K562 (cell line): Measurements from ENCODE around the gene PIGN. TPM values are rescaled to one million over a fixed set of nuclear protein-coding genes. Genes with fewer than 3 reads are reported as not detected.

ENCODE experiments used
- ATAC-seq: fragments of 200-7000 bp; cut with Tn5 transposase; 3 replicates; pipeline ENCODE4 v1.9.1; 2020; ENCODE audit warnings: moderate library complexity
- BruUV-seq: library from RNA; stranded (reverse); fragments of 400-500 nt; replicated peaks from 2 replicates; lab custom pipeline; 2021; lab: Mats Ljungman, UMichigan
- CTCF ChIA-PET: fragments of 300-600 bp; formaldehyde crosslinking; extraction: SDS; loops from one replicate; lab custom pipeline; 2021; ENCODE audit warnings: low intra/inter-chr PET ratio; lab: Yijun Ruan, JAX
- POLR2A ChIA-PET: fragments of 300-600, 350-650 bp; sonication (Branson Sonifier 250); formaldehyde crosslinking; extraction: SDS; loops from one replicate; lab custom pipeline; 2021; ENCODE audit warnings: antibody characterized with exemption, inconsistent platforms; lab: Yijun Ruan, JAX
- DNase-seq, 4 experiments: peaks; one replicate each; pipeline versions ENCODE4 v3.0.0 to v3.0.0-alpha.2; 2011 to 2018; ENCODE audit warnings: low spot score in 3 of 4, mixed read lengths in 3 of 4; ENCODE audit errors: extremely low read depth in 1 of 4
- FAIRE-seq: peaks from 2 replicates; lab custom pipeline; 2011; peaks lifted over from hg19 to GRCh38; lab: Jason Lieb, UNC
- H2AFZ ChIP-seq: 2 replicates; pipeline ENCODE4 v1.6.0; 2011; ENCODE audit warnings: low read depth, low read length, control low read depth, inconsistent platforms
- H3K27ac ChIP-seq: fragments of 200-600 bp; 3 replicates; pipeline ENCODE4 v1.8.0; 2011; ENCODE audit warnings: low read depth, mild to moderate bottlenecking, control low read depth, inconsistent platforms, low read length, moderate library complexity, mixed read lengths; ENCODE audit errors: extremely low read depth
- H3K27me3 ChIP-seq, 2 experiments: fragments of 300-600 bp in 1 of 2; 2 replicates in 1 of 2; 3 replicates in 1 of 2; pipeline versions ENCODE4 v1.6.0 to v1.8.0; 2011; ENCODE audit warnings: inconsistent platforms in 2 of 2, low read length in 2 of 2, mild to moderate bottlenecking in 1 of 2, mixed read lengths in 1 of 2, moderate library complexity in 1 of 2; ENCODE audit not compliant: control insufficient read depth in 2 of 2, insufficient read depth in 2 of 2
- H3K36me3 ChIP-seq: fragments of 300-600 bp; 3 replicates; pipeline ENCODE4 v1.8.0; 2011; ENCODE audit warnings: mild to moderate bottlenecking, low read length, inconsistent platforms; ENCODE audit not compliant: control insufficient read depth, insufficient read depth
- H3K4me1 ChIP-seq, 2 experiments: fragments of 200-600 bp in 1 of 2; replicated peaks in 1 of 2; 2 replicates in 1 of 2; 3 replicates in 1 of 2; pipeline versions ENCODE4 v1.5.1 to v1.8.0; 2011; ENCODE audit warnings: inconsistent platforms in 2 of 2, low read length in 2 of 2, mild to moderate bottlenecking in 1 of 2, mixed read lengths in 1 of 2, moderate library complexity in 1 of 2; ENCODE audit not compliant: control insufficient read depth in 2 of 2, insufficient read depth in 2 of 2
- H3K4me2 ChIP-seq: 2 replicates; pipeline ENCODE4 v1.6.1; 2011; ENCODE audit warnings: low read length, control low read depth, inconsistent platforms, mixed read lengths; ENCODE audit not compliant: insufficient read depth
- H3K4me3 ChIP-seq: fragments of 200-600 bp; sonication (generic), shearing (Covaris generic); 2 replicates; pipeline ENCODE4 v1.5.1; 2016; ENCODE audit warnings: control low read depth, inconsistent platforms
- H3K79me2 ChIP-seq: fragments of 200-600 bp; 3 replicates; pipeline ENCODE4 v1.8.0; 2011; ENCODE audit warnings: low read length, inconsistent platforms; ENCODE audit not compliant: control insufficient read depth, insufficient read depth
- H3K9ac ChIP-seq, 2 experiments: 2 replicates each; pipeline versions ENCODE4 v1.6.0 to v1.6.1; 2011; ENCODE audit warnings: low read depth in 2 of 2, low read length in 2 of 2, control low read depth in 1 of 2, inconsistent platforms in 1 of 2, mild to moderate bottlenecking in 1 of 2, mixed read lengths in 1 of 2; ENCODE audit not compliant: insufficient read depth in 1 of 2
- H3K9me1 ChIP-seq: one replicate; pipeline ENCODE4 v1.6.0; 2011; ENCODE audit warnings: inconsistent platforms, mild to moderate bottlenecking, low read length, moderate library complexity; ENCODE audit not compliant: control insufficient read depth, insufficient read depth
- H3K9me3 ChIP-seq: replicated peaks from 2 replicates; pipeline ENCODE4 v1.5.1; 2011; ENCODE audit warnings: low read depth, low read length, inconsistent platforms; ENCODE audit not compliant: control insufficient read depth, insufficient read depth
- H4K20me1 ChIP-seq: replicated peaks from 2 replicates; pipeline ENCODE4 v1.6.1; 2011; ENCODE audit warnings: low read length, inconsistent platforms, mixed read lengths; ENCODE audit not compliant: control insufficient read depth, insufficient read depth
- DPF2 ChIP-seq: fragments of 450-650 bp; IDR thresholded peaks from 2 replicates; pipeline ENCODE4 v1.6.1; 2016
- MBD2 ChIP-seq: sonication (generic); IDR thresholded peaks from 2 replicates; pipeline ENCODE4 v1.6.1; 2016; ENCODE audit warnings: low read depth, borderline replicate concordance
- MCM7 ChIP-seq, 2 experiments: fragments of 450-650 bp; IDR thresholded peaks; 2 replicates each; pipeline ENCODE4 v1.6.1; 2016 to 2018
- NR2F6 ChIP-seq: fragments of 450-650 bp; formaldehyde crosslinking; IDR thresholded peaks from 2 replicates; pipeline ENCODE4 v1.4.0; 2020; ENCODE audit warnings: mild to moderate bottlenecking
- PRMT5 ChIP-seq: sonication (generic); formaldehyde crosslinking; IDR thresholded peaks from 2 replicates; pipeline ENCODE4 v1.5.0; 2020; ENCODE audit warnings: missing genetic modification reagents
- PRPF4 ChIP-seq: fragments of 200-400 bp; formaldehyde crosslinking; IDR thresholded peaks from one replicate; pipeline ENCODE4 v1.6.1; 2017; ENCODE audit warnings: low read length, low read depth, mild to moderate bottlenecking; ENCODE audit not compliant: insufficient read depth, poor library complexity, severe bottlenecking
- SUPT5H ChIP-seq: fragments of 450-650 bp; IDR thresholded peaks from 2 replicates; pipeline ENCODE4 v1.6.1; 2016
- TEAD2 ChIP-seq: fragments of 450-650 bp; IDR thresholded peaks from 2 replicates; pipeline ENCODE4 v1.6.1; 2016; ENCODE audit warnings: missing genetic modification characterization, control low read depth, missing compliant biosample characterization
- ZC3H11A ChIP-seq: IDR thresholded peaks from 2 replicates; pipeline ENCODE4 v1.6.1; 2012; ENCODE audit warnings: low read depth, low read length, improper control_type of control experiment
- ZNF586 ChIP-seq: fragments of 450-650 bp; formaldehyde crosslinking; conservative IDR thresholded peaks from 2 replicates; pipeline ENCODE4 v1.4.0; 2020; ENCODE audit warnings: mild to moderate bottlenecking, moderate library complexity
- ZNF707 ChIP-seq: fragments of 250-450 bp; sonication (Bioruptor Pico); conservative IDR thresholded peaks from 2 replicates; pipeline ENCODE4 v1.8.0; 2022; ENCODE audit warnings: inconsistent platforms, mild to moderate bottlenecking, moderate library complexity
- ZNF766 ChIP-seq: fragments of 200-800 bp; sonication (Bioruptor generic); conservative IDR thresholded peaks from 2 replicates; pipeline ENCODE4 v1.6.1; 2016; ENCODE audit warnings: missing genetic modification characterization, missing compliant biosample characterization
- WGBS: fragments of 100-300 bp; shearing (Covaris generic); methylation state at CpG from one replicate; pipeline ENCODE4 v1.1.6; 2016; ENCODE audit warnings: low coverage, mixed read lengths; ENCODE audit not compliant: insufficient coverage; ENCODE audit errors: missing lambda C conversion rate; 5-methylcytosine and 5-hydroxymethylcytosine counted together
- in situ Hi-C: fragments of 300-500 bp; cut with MboI; formaldehyde crosslinking; loops from 4 replicates; pipeline ENCODE4 v1.15.0; 2018; ENCODE audit warnings: inconsistent platforms, mixed read lengths
- intact Hi-C: fragments of 100-400 bp; cut with micrococcal nuclease; formaldehyde crosslinking; loops from 2 replicates; pipeline ENCODE4 v1.14.2; 2022
- polyA plus RNA-seq, 8 experiments: library from polyadenylated mRNA; depleted of rRNA in 4 of 8; stranded (reverse) in 5 of 8; unstranded in 3 of 8; fragments of >200 nt; fragmentation: Nextera tagmentation in 2 of 8; fragmentation: Illumina TruSeq in 1 of 8; extraction: Ambion mirVana in 2 of 8; extraction: Trizol in 1 of 8; gene quantifications; 2 replicates each; pipeline versions ENCODE4 v1.2.1 to v1.2.3, GENCODE V29; 2011 to 2014; ENCODE audit warnings: inconsistent platforms in 1 of 8, missing spikeins in 1 of 8
- total RNA-seq, 7 experiments: library from RNA; depleted of rRNA in 6 of 7; stranded (reverse); fragments of >200 nt in 6 of 7; fragmentation: Illumina TruSeq in 2 of 7; extraction: Trizol in 2 of 7; gene quantifications; 2 replicates each; pipeline versions ENCODE4 v1.2.1 to v1.2.3, GENCODE V29; 2011 to 2021; ENCODE audit warnings: low replicate concordance in 1 of 7
- TF ChIP-seq, protein P1 (sequence below): fragments of 450-650 bp; formaldehyde crosslinking; IDR thresholded peaks from 2 replicates; pipeline ENCODE4 v1.4.0; 2020; ENCODE audit warnings: mild to moderate bottlenecking, mixed read lengths
- TF ChIP-seq, protein P2 (sequence below): fragments of 150-350 bp; conservative IDR thresholded peaks from 2 replicates; pipeline ENCODE4 v1.6.1; 2014; ENCODE audit warnings: low read length
- TF ChIP-seq, protein P3 (sequence below): sonication (generic); formaldehyde crosslinking; IDR thresholded peaks from 2 replicates; pipeline ENCODE4 v1.8.0; 2022; ENCODE audit warnings: missing genetic modification reagents, mild to moderate bottlenecking, moderate library complexity, borderline replicate concordance
- TF ChIP-seq, protein P4 (sequence below): fragments of 250-450 bp; sonication (Bioruptor Pico); IDR thresholded peaks from 2 replicates; pipeline ENCODE4 v1.8.0; 2022; ENCODE audit warnings: moderate library complexity, mild to moderate bottlenecking, inconsistent platforms

Gene PIGN
- total and polyA plus RNA-seq, 9 of the 15 experiments (the other 6 are each of a cell fraction or from before 2014, with no cell fraction given): 9.9 to 25.6 (median 17.3) TPM

DNA sequence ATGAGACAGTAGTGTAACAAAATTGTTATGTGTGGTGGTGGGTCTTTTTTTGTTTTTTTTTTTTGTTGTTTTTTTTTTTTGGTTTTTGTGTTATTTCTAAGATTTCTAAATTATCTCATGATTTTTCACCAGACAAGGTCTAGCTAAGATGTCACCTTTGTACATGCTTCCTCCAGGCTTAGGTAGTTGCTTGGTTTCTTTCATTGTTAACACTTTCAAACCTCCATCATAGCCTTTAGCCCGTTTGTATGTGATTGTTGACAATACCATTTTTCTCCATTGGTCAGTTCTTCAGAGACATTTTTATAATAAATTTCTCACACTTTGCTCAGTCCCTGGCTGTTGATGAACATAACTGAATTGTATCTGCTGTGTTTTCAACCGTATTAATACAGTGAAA, 2.4 kb upstream of the PIGN start:
- WGBS: 5% methylated on average over 2 of the region's 2 CpGs
- Histone ChIP-seq H3K79me2 (peaks cover 90% of the 10 kb centered on the region), H3K4me1 (peaks cover 0 to 7% of the 10 kb centered on the region in 2 experiments; a peak in 2 of 5 replicates), H3K4me3 (peak overlapping the region; percentile 100), H3K9me3 (no peaks in the 10 kb centered on the region), H4K20me1 (peaks cover 4% of the 10 kb centered on the region; the same call in 1 of the 2 replicates), H2AFZ (no peak overlapping the region), H3K9me1 (no peaks in the 10 kb centered on the region), H3K36me3 (no peaks in the 10 kb centered on the region), H3K27ac (no peak overlapping the region; the same call in 2 of the 3 replicates)
- CTCF ChIA-PET: no interaction called here
- BruUV-seq: no TSS peak
- intact Hi-C loops: loop anchor here (10.0 kb wide), 2 partner anchors 136 to 796 kb away; partner anchors contain the start of gene TNFRSF11A
- TF ChIP-seq SUPT5H: no peak
- TF ChIP-seq, protein P1, sequence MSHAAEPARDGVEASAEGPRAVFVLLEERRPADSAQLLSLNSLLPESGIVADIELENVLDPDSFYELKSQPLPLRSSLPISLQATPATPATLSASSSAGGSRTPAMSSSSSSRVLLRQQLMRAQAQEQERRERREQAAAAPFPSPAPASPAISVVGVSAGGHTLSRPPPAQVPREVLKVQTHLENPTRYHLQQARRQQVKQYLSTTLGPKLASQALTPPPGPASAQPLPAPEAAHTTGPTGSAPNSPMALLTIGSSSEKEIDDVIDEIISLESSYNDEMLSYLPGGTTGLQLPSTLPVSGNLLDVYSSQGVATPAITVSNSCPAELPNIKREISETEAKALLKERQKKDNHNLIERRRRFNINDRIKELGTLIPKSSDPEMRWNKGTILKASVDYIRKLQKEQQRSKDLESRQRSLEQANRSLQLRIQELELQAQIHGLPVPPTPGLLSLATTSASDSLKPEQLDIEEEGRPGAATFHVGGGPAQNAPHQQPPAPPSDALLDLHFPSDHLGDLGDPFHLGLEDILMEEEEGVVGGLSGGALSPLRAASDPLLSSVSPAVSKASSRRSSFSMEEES (CRISPR knock-in tag): no peak
- no peak for TF ChIP-seq NR2F6 (CRISPR knock-in tag)
- TF ChIP-seq, protein P2, sequence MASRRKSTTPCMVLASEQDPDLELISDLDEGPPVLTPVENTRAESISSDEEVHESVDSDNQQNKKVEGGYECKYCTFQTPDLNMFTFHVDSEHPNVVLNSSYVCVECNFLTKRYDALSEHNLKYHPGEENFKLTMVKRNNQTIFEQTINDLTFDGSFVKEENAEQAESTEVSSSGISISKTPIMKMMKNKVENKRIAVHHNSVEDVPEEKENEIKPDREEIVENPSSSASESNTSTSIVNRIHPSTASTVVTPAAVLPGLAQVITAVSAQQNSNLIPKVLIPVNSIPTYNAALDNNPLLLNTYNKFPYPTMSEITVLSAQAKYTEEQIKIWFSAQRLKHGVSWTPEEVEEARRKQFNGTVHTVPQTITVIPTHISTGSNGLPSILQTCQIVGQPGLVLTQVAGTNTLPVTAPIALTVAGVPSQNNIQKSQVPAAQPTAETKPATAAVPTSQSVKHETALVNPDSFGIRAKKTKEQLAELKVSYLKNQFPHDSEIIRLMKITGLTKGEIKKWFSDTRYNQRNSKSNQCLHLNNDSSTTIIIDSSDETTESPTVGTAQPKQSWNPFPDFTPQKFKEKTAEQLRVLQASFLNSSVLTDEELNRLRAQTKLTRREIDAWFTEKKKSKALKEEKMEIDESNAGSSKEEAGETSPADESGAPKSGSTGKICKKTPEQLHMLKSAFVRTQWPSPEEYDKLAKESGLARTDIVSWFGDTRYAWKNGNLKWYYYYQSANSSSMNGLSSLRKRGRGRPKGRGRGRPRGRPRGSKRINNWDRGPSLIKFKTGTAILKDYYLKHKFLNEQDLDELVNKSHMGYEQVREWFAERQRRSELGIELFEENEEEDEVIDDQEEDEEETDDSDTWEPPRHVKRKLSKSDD: no peak
- TF ChIP-seq, protein P3, sequence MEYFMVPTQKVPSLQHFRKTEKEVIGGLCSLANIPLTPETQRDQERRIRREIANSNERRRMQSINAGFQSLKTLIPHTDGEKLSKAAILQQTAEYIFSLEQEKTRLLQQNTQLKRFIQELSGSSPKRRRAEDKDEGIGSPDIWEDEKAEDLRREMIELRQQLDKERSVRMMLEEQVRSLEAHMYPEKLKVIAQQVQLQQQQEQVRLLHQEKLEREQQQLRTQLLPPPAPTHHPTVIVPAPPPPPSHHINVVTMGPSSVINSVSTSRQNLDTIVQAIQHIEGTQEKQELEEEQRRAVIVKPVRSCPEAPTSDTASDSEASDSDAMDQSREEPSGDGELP (CRISPR knock-in tag): no peak
- TF ChIP-seq ZNF586 (CRISPR knock-in tag): no peak
- TF ChIP-seq TEAD2 (tag): no peak
- TF ChIP-seq PRMT5 (CRISPR knock-in tag): no peak
- no peak for TF ChIP-seq ZNF766 (CRISPR knock-in tag)
- TF ChIP-seq ZNF707 (CRISPR knock-in tag): no peak
- no peak for TF ChIP-seq MCM7 (IDR thresholded peaks at IDR 0.05)
- no peak for TF ChIP-seq DPF2
- no peak for TF ChIP-seq ZC3H11A
- TF ChIP-seq, protein P4, sequence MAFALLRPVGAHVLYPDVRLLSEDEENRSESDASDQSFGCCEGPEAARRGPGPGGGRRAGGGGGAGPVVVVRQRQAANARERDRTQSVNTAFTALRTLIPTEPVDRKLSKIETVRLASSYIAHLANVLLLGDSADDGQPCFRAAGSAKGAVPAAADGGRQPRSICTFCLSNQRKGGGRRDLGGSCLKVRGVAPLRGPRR (CRISPR knock-in tag): no peak
- TF ChIP-seq MBD2: no peak
- no peak for TF ChIP-seq PRPF4
- TF ChIP-seq, all 486 proteins: peak for 0
- POLR2A ChIA-PET: no interaction called here
- no peak for FAIRE-seq
- no peak for ATAC-seq
- in situ Hi-C loops: loop anchor here (5.0 to 25.0 kb wide), 2 partner anchors 53 to 798 kb away; no protein-coding TSS in a partner anchor
- DNase-seq: no peak
- peak overlapping the region in 1 of 2 experiments; percentile 79; a peak in 2 of 4 replicates for H3K9ac ChIP-seq
- H3K27me3 ChIP-seq: no peaks in the 10 kb centered on the region
- peak overlapping the region; percentile 64 for H3K4me2 ChIP-seq
